GM19035 (cell line): ENCODE measurements around the gene SSC4D.
"Not testable (repeated sequence)": the region's sequence is repeated elsewhere in the genome, so short reads cannot be mapped to it uniquely, and the experiment has no call there.

Source experiments
- ATAC-seq: cut with Tn5 transposase; IDR thresholded peaks from one replicate; pipeline ENCODE4 v1.9.1; 2021; ENCODE audit not compliant: unreplicated experiment

SSC4D gene

GRCh38 chr7:76387789-76388188 is 21.7 kb downstream of the SSC4D start:
- ATAC-seq, result not testable (repeated sequence)

- ATAC-seq, result no peak
Observed at GRCh38 chr7:76386691-76387260, 22.7 kb downstream of the SSC4D start.

- no peak for ATAC-seq
Observed at GRCh38 chr7:76383089-76383944, 26.2 kb downstream of the SSC4D start.

GRCh38 chr7:76381814-76382213 is 27.7 kb downstream of the SSC4D start:
- ATAC-seq, result no peak

- no peak for ATAC-seq
Observed at GRCh38 chr7:76380623-76380966, 28.9 kb downstream of the SSC4D start.

- no peak for ATAC-seq
Observed at GRCh38 chr7:76377186-76377918, 32.1 kb downstream of the SSC4D start.

- no peak for ATAC-seq
Observed at GRCh38 chr7:76375251-76375650, 34.2 kb downstream of the SSC4D start.

- ATAC-seq, result no peak
Observed at GRCh38 chr7:76372984-76373833, 36.3 kb downstream of the SSC4D start.

GRCh38 chr7:76371396-76371795 is 38.1 kb downstream of the SSC4D start:
- no peak for ATAC-seq

GRCh38 chr7:76369018-76369417 is 40.5 kb downstream of the SSC4D start:
- no peak for ATAC-seq

GRCh38 chr7:76368190-76368589 is 41.3 kb downstream of the SSC4D start:
- ATAC-seq, result no peak

GRCh38 chr7:76364198-76364584 is 45.3 kb downstream of the SSC4D start:
- no peak for ATAC-seq

- ATAC-seq, result not testable (repeated sequence)
Observed at GRCh38 chr7:76363754-76364153, 45.7 kb downstream of the SSC4D start.

GRCh38 chr7:76359978-76360638 is 49.4 kb downstream of the SSC4D start:
- no peak for ATAC-seq

- ATAC-seq, result peak; percentile 90
Observed at GRCh38 chr7:76359111-76359977, 50.2 kb downstream of the SSC4D start.

GRCh38 chr7:76358481-76359110 is 50.9 kb downstream of the SSC4D start, which contains the start of gene YWHAG:
Gene YWHAG (minus strand): TSS chr7:76358991. CDS start chr7:76358808, 183 bp downstream.
- ATAC-seq, result peak; percentile 75

GRCh38 chr7:76358011-76358480 is 51.5 kb downstream of the SSC4D start:
- peak; percentile 27 for ATAC-seq

- no peak for ATAC-seq
Observed at GRCh38 chr7:76357475-76358010, 52.0 kb downstream of the SSC4D start.

- ATAC-seq, result no peak
Observed at GRCh38 chr7:76356823-76357222, 52.7 kb downstream of the SSC4D start.
